NK-92 (cell line): ENCODE measurements around the gene TOX2.

Experiments used
- DNase-seq: peaks from one replicate; lab custom pipeline; 2025; ENCODE audit not compliant: unreplicated experiment; lab: John Stamatoyannopoulos, UW

TOX2 gene

GRCh38 chr20:44117296-44118184, 202.9 kb downstream of the TOX2 start:
- DNase-seq: no peak

- no peak for DNase-seq
Measured at GRCh38 chr20:44118185-44119033, 203.8 kb downstream of the TOX2 start.
